Prostate gland (tissue), 2 donors: ENCODE data around the gene KRTAP9-7. TPM values are rescaled to one million over a fixed set of nuclear protein-coding genes. Genes with fewer than 3 reads are reported as not detected.

ENCODE experiments used
- DNase-seq: peaks from one replicate; pipeline ENCODE4 v3.0.0-alpha.2; 2019; ENCODE audit warnings: low spot score
- H3K27ac ChIP-seq, 2 donors: fragments of 200-600 bp; sonication (generic); 2 replicates each; pipeline ENCODE4 v1.5.1; 2017 to 2019
- H3K27me3 ChIP-seq: fragments of 200-600 bp; sonication (generic); replicated peaks from 2 replicates; pipeline ENCODE4 v1.5.1; 2019; ENCODE audit not compliant: insufficient read depth
- H3K36me3 ChIP-seq, 2 donors: fragments of 200-600 bp; sonication (generic); 1 replicate in 1 of 2; 2 replicates in 1 of 2; pipeline versions ENCODE4 v1.5.1 to v1.8.1; 2017 to 2019
- H3K4me1 ChIP-seq: fragments of 200-600 bp; sonication (generic); replicated peaks from 2 replicates; pipeline ENCODE4 v1.5.1; 2019
- H3K4me3 ChIP-seq, 2 donors: fragments of 200-600 bp; sonication (generic); 2 replicates each; pipeline ENCODE4 v1.5.1; 2017 to 2019
- H3K9me3 ChIP-seq: fragments of 200-600 bp; sonication (generic); 2 replicates; pipeline ENCODE4 v1.5.1; 2017
- CTCF ChIP-seq, 4 experiments: fragments of 200-600 bp in 2 of 4; fragments of 450-650 bp in 2 of 4; sonication (generic) in 2 of 4; IDR thresholded peaks; 1 replicate in 3 of 4; 2 replicates in 1 of 4; pipeline ENCODE4 v1.5.1; 2016 to 2019; ENCODE audit warnings: antibody characterized with exemption in 4 of 4, mild to moderate bottlenecking in 2 of 4, moderate library complexity in 2 of 4
- POLR2A ChIP-seq: fragments of 450-650 bp; IDR thresholded peaks from one replicate; pipeline ENCODE4 v1.6.1; 2016; ENCODE audit warnings: antibody characterized with exemption, mild to moderate bottlenecking
- POLR2AphosphoS5 ChIP-seq: sonication (generic); formaldehyde crosslinking; IDR thresholded peaks from one replicate; pipeline ENCODE4 v1.6.1; 2017; ENCODE audit warnings: antibody characterized with exemption
- WGBS: methylation state at CpG from one replicate; pipeline ENCODE4 v1.1.5; 2018; 5-methylcytosine and 5-hydroxymethylcytosine counted together
- intact Hi-C: fragments of 100-400 bp; cut with DNase I; formaldehyde crosslinking; loops from one replicate; pipeline ENCODE4 v1.14.2; 2022
- total RNA-seq, 2 donors: library from RNA; depleted of rRNA; stranded (reverse); fragments of >200 nt; gene quantifications; one replicate each; pipeline ENCODE4 v1.1.0, GENCODE V29; 2016

The KRTAP9-7 gene
- total RNA-seq, 2 donors from 2014 or later = not detected

GRCh38 chr17:41308251-41308917, 32.9 kb downstream of the KRTAP9-7 start:
- intact Hi-C loops = no loop called here
- H3K27ac ChIP-seq = no peak overlapping the region
- TF ChIP-seq POLR2AphosphoS5 = peak; percentile 31
- no peak for TF ChIP-seq POLR2A
- 26% methylated on average over 8 of the region's 10 CpGs for WGBS
- H3K36me3 ChIP-seq = no peaks in the 10 kb centered on the region
- H3K4me3 ChIP-seq = no peak overlapping the region
- peak; percentile 44 for DNase-seq
- no peaks in the 10 kb centered on the region for H3K9me3 ChIP-seq
- H3K4me1 ChIP-seq = no peaks in the 10 kb centered on the region
- no peaks in the 10 kb centered on the region for H3K27me3 ChIP-seq

GRCh38 chr17:41308918-41309359, 33.4 kb downstream of the KRTAP9-7 start, which contains the start of gene KRTAP16-1:
Gene KRTAP16-1, minus strand, starts transcription at chr17:41309309. Its CDS starts 56 bp downstream, at chr17:41309253.
- DNase-seq = no peak
- H3K36me3 ChIP-seq = no peaks in the 10 kb centered on the region

GRCh38 chr17:41311111-41311510, 35.6 kb downstream of the KRTAP9-7 start:
- Histone ChIP-seq H3K4me1 (no peaks in the 10 kb centered on the region), H3K4me3 (no peak overlapping the region), H3K27me3 (no peaks in the 10 kb centered on the region), H3K36me3 (no peaks in the 10 kb centered on the region), H3K9me3 (no peaks in the 10 kb centered on the region), H3K27ac (no peak overlapping the region)
- intact Hi-C loops = no loop called here
- DNase-seq = no peak
- 95% methylated on average over 1 of the region's 1 CpG for WGBS
- no peak for TF ChIP-seq POLR2A
- no peak for TF ChIP-seq POLR2AphosphoS5
- TF ChIP-seq CTCF (IDR thresholded peaks at IDR 0.05) = no peak

More at GRCh38 chr17:41308918-41309359, 33.4 kb downstream of the KRTAP9-7 start, which contains the start of gene KRTAP16-1:
- no peak within 1 kb of the TSS for H3K4me3 ChIP-seq
- no peaks in the 10 kb centered on the region for H3K4me1 ChIP-seq
- TF ChIP-seq POLR2A = no peak
- no peak for TF ChIP-seq CTCF (IDR thresholded peaks at IDR 0.05)
- no peak for TF ChIP-seq POLR2AphosphoS5
- no peaks in the 10 kb centered on the region for H3K27me3 ChIP-seq
- no peaks in the 10 kb centered on the region for H3K9me3 ChIP-seq
- intact Hi-C loops = no loop called here
- H3K27ac ChIP-seq = no peak within 1 kb of the TSS
- 69% methylated on average over 7 of the region's 7 CpGs for WGBS

- H3K36me3 ChIP-seq = no peaks in the 10 kb centered on the region
- no peaks in the 10 kb centered on the region for H3K9me3 ChIP-seq
- intact Hi-C loops = no loop called here
- no peak within 1 kb of the TSS for H3K27ac ChIP-seq
- H3K4me3 ChIP-seq = no peak within 1 kb of the TSS
- DNase-seq = no peak
- WGBS = 82% methylated on average over 23 of the region's 24 CpGs
- TF ChIP-seq POLR2AphosphoS5 = no peak
- TF ChIP-seq POLR2A = no peak
- no peak for TF ChIP-seq CTCF (IDR thresholded peaks at IDR 0.05)
- H3K4me1 ChIP-seq = no peaks in the 10 kb centered on the region
- H3K27me3 ChIP-seq = no peaks in the 10 kb centered on the region
Observed at GRCh38 chr17:41315204-41315794, 39.8 kb downstream of the KRTAP9-7 start, which contains the start of gene KRTAP17-1. Gene KRTAP17-1, minus strand, starts transcription at chr17:41315710. Its CDS starts 60 bp downstream, at chr17:41315650.

GRCh38 chr17:41315814-41316445, 40.4 kb downstream of the KRTAP9-7 start:
- Histone ChIP-seq H3K4me3 (no peak overlapping the region), H3K9me3 (no peaks in the 10 kb centered on the region), H3K4me1 (no peaks in the 10 kb centered on the region), H3K36me3 (no peaks in the 10 kb centered on the region), H3K27ac (no peak overlapping the region), H3K27me3 (no peaks in the 10 kb centered on the region)
- TF ChIP-seq POLR2AphosphoS5 (no peak), POLR2A (no peak), CTCF (IDR thresholded peaks at IDR 0.05) (no peak)
- DNase-seq = no peak
- WGBS = 75% methylated on average over 17 of the region's 17 CpGs
- intact Hi-C loops = no loop called here
